Fibroblast of lung (primary cell): ENCODE measurements around the gene GRN.

ENCODE experiments used
- CTCF ChIP-seq, 2 donors: IDR thresholded peaks in 1 of 2; conservative IDR thresholded peaks in 1 of 2; 1 replicate in 1 of 2; 2 replicates in 1 of 2; pipeline ENCODE4 v1.5.1; 2011 to 2012; ENCODE audit warnings: low read length in 2 of 2, control low read depth in 1 of 2, inconsistent platforms in 1 of 2, low read depth in 1 of 2, mild to moderate bottlenecking in 1 of 2
- EZH2 ChIP-seq: IDR thresholded peaks from 2 replicates; pipeline ENCODE4 v1.5.1; 2012; ENCODE audit warnings: low read length, control low read depth, mild to moderate bottlenecking; ENCODE audit errors: missing control alignments

- TF ChIP-seq EZH2 (no peak), CTCF (conservative IDR thresholded peaks at IDR 0.05 in 1 of 2, IDR thresholded peaks at IDR 0.05 in 1 of 2; ENCODE audit: low read depth in 1 of 2, low read length in 2 of 2) (no peak)
Measured at GRCh38 chr17:44359006-44359405, 13.9 kb downstream of the GRN start.
